SK-N-SH treated with all-trans-retinoic acid at 6 μM for 48 hours (cell line): ENCODE results near the gene RPEL1.
A peak's percentile ranks its signal among the peaks of the same experiment; 100 is the strongest.

Source experiments
- ATAC-seq: fragments of 200-7000 bp; cut with Tn5 transposase; 3 replicates; pipeline ENCODE4 v1.9.1; 2020; ENCODE audit warnings: mild to moderate bottlenecking, moderate library complexity
- ARNTL ChIP-seq: fragments of 450-650 bp; formaldehyde crosslinking; IDR thresholded peaks from 2 replicates; pipeline ENCODE4 v1.5.0; 2020; ENCODE audit warnings: low read depth, mild to moderate bottlenecking, moderate library complexity, borderline replicate concordance
- BACH2 ChIP-seq: fragments of 250-450 bp; sonication (Bioruptor Pico); IDR thresholded peaks from 2 replicates; pipeline ENCODE4 v1.9.0; 2021; ENCODE audit warnings: mild to moderate bottlenecking, borderline replicate concordance
- CREB5 ChIP-seq: fragments of 250-450 bp; sonication (Bioruptor Pico); IDR thresholded peaks from 2 replicates; pipeline ENCODE4 v1.5.1; 2020; ENCODE audit warnings: low read depth, mild to moderate bottlenecking, moderate library complexity
- CSRNP3 ChIP-seq: fragments of 250-450 bp; sonication (Bioruptor Pico); IDR thresholded peaks from 2 replicates; pipeline ENCODE4 v1.5.1; 2021; ENCODE audit warnings: mild to moderate bottlenecking, moderate library complexity
- ESRRG ChIP-seq: fragments of 250-450 bp; sonication (Bioruptor Pico); IDR thresholded peaks from 2 replicates; pipeline ENCODE4 v1.6.1; 2021; ENCODE audit warnings: mild to moderate bottlenecking
- GLIS3 ChIP-seq: fragments of 250-450 bp; sonication (Bioruptor Pico); IDR thresholded peaks from 2 replicates; pipeline ENCODE4 v1.5.0; 2020; ENCODE audit warnings: mild to moderate bottlenecking, moderate library complexity
- ISL1 ChIP-seq: fragments of 250-450 bp; sonication (Bioruptor Pico); IDR thresholded peaks from 2 replicates; pipeline ENCODE4 v2.1.2; 2022; ENCODE audit warnings: mild to moderate bottlenecking, moderate library complexity
- OSR1 ChIP-seq: fragments of 250-450 bp; sonication (Bioruptor Pico); IDR thresholded peaks from 2 replicates; pipeline ENCODE4 v1.8.0; 2022; ENCODE audit warnings: moderate library complexity, mild to moderate bottlenecking, inconsistent platforms
- PATZ1 ChIP-seq: fragments of 250-450 bp; sonication (Bioruptor Pico); IDR thresholded peaks from 2 replicates; pipeline ENCODE4 v1.8.0; 2020; ENCODE audit warnings: mild to moderate bottlenecking, moderate library complexity, borderline replicate concordance
- PPARA ChIP-seq: fragments of 250-450 bp; sonication (Bioruptor Pico); IDR thresholded peaks from 2 replicates; pipeline ENCODE4 v1.5.0; 2020; ENCODE audit warnings: mild to moderate bottlenecking, borderline replicate concordance
- RARB ChIP-seq: fragments of 250-450 bp; sonication (Bioruptor Pico); IDR thresholded peaks from 2 replicates; pipeline ENCODE4 v1.8.0; 2021; ENCODE audit warnings: mild to moderate bottlenecking, moderate library complexity
- SNAI2 ChIP-seq: fragments of 250-450 bp; sonication (Bioruptor Pico); IDR thresholded peaks from 2 replicates; pipeline ENCODE4 v1.5.0; 2020; ENCODE audit warnings: mild to moderate bottlenecking, moderate library complexity
- TCF4 ChIP-seq: fragments of 250-450 bp; sonication (Bioruptor Pico); IDR thresholded peaks from 2 replicates; pipeline ENCODE4 v1.8.0; 2021; ENCODE audit warnings: mild to moderate bottlenecking, moderate library complexity, borderline replicate concordance
- TOX ChIP-seq: fragments of 250-450 bp; sonication (Bioruptor Pico); IDR thresholded peaks from 2 replicates; pipeline ENCODE4 v1.8.0; 2021; ENCODE audit warnings: mild to moderate bottlenecking, moderate library complexity, borderline replicate concordance
- TSHZ2 ChIP-seq: fragments of 250-450 bp; sonication (Bioruptor Pico); IDR thresholded peaks from 2 replicates; pipeline ENCODE4 v1.5.0; 2020; ENCODE audit warnings: mild to moderate bottlenecking, moderate library complexity
- ZC3H10 ChIP-seq: fragments of 250-450 bp; sonication (Bioruptor Pico); IDR thresholded peaks from 2 replicates; pipeline ENCODE4 v1.5.1; 2021; ENCODE audit warnings: mild to moderate bottlenecking, moderate library complexity
- ZFP3 ChIP-seq: fragments of 250-450 bp; sonication (Bioruptor Pico); IDR thresholded peaks from 2 replicates; pipeline ENCODE4 v1.5.0; 2020; ENCODE audit warnings: mild to moderate bottlenecking, moderate library complexity
- ZNF565 ChIP-seq: fragments of 450-650 bp; formaldehyde crosslinking; conservative IDR thresholded peaks from 2 replicates; pipeline ENCODE4 v1.5.0; 2020; ENCODE audit warnings: low read depth, mild to moderate bottlenecking, moderate library complexity
- ZNF8 ChIP-seq: fragments of 450-650 bp; formaldehyde crosslinking; IDR thresholded peaks from 2 replicates; pipeline ENCODE4 v1.5.0; 2020; ENCODE audit warnings: mild to moderate bottlenecking, moderate library complexity

Gene RPEL1

GRCh38 chr10:103232131-103232673, 13.5 kb upstream of the RPEL1 start:
- TF ChIP-seq CREB5 (CRISPR knock-in tag) = no peak
- TF ChIP-seq SNAI2 (CRISPR knock-in tag) = no peak
- no peak for TF ChIP-seq ZNF565 (CRISPR knock-in tag)
- no peak for TF ChIP-seq BACH2
- TF ChIP-seq ZNF8 (CRISPR knock-in tag) = no peak
- TF ChIP-seq TCF4 (CRISPR knock-in tag) = no peak

GRCh38 chr10:103232772-103233488, 12.8 kb upstream of the RPEL1 start:
- ATAC-seq = no peak
- TF ChIP-seq CREB5 (CRISPR knock-in tag) = no peak
- no peak for TF ChIP-seq OSR1 (CRISPR knock-in tag)
- TF ChIP-seq PATZ1 (CRISPR knock-in tag) = no peak
- no peak for TF ChIP-seq ESRRG (CRISPR knock-in tag)
- TF ChIP-seq ZFP3 (CRISPR knock-in tag) = no peak
- TF ChIP-seq RARB (CRISPR knock-in tag) = no peak
- no peak for TF ChIP-seq ISL1 (CRISPR knock-in tag)
- TF ChIP-seq ZNF565 (CRISPR knock-in tag) = no peak
- no peak for TF ChIP-seq CSRNP3 (CRISPR knock-in tag)
- TF ChIP-seq ZC3H10 (CRISPR knock-in tag) = no peak
- TF ChIP-seq ARNTL = no peak
- TF ChIP-seq TOX (CRISPR knock-in tag) = no peak
- TF ChIP-seq ZNF8 (CRISPR knock-in tag) = no peak
- no peak for TF ChIP-seq PPARA

More at GRCh38 chr10:103232131-103232673, 13.5 kb upstream of the RPEL1 start:
- no peak for ATAC-seq

GRCh38 chr10:103235775-103236174, 9.9 kb upstream of the RPEL1 start:
- ATAC-seq = no peak
- TF ChIP-seq CSRNP3 (CRISPR knock-in tag) = no peak
- no peak for TF ChIP-seq RARB (CRISPR knock-in tag)
- TF ChIP-seq GLIS3 = no peak
- no peak for TF ChIP-seq ISL1 (CRISPR knock-in tag)
- TF ChIP-seq ARNTL = no peak

GRCh38 chr10:103238506-103239252, 7.0 kb upstream of the RPEL1 start:
- peak; percentile 85 for ATAC-seq
- TF ChIP-seq ZFP3 (CRISPR knock-in tag) (no peak), ARNTL (no peak), TCF4 (CRISPR knock-in tag) (no peak), TSHZ2 (CRISPR knock-in tag) (no peak), PATZ1 (CRISPR knock-in tag) (no peak), ISL1 (CRISPR knock-in tag) (no peak), ZNF565 (CRISPR knock-in tag) (no peak), CSRNP3 (CRISPR knock-in tag) (no peak)
